ENCODE measurements around the gene CDC40.
A peak's percentile ranks its signal among the peaks of the same experiment; 100 is the strongest.

Gene CDC40

GRCh38 chr6:110201151-110201884 is 21.1 kb downstream of the CDC40 start:
- TF ChIP-seq CTCF (IDR thresholded peaks at IDR 0.05) (no peak), ZFX (IDR thresholded peaks at IDR 0.05; ENCODE audit: borderline replicate concordance) (no peak)
- 0 out of 2 replicates have a peak overlapping the region, but pooled peaks have one; percentile 16 for H3K27ac ChIP-seq

DNA sequence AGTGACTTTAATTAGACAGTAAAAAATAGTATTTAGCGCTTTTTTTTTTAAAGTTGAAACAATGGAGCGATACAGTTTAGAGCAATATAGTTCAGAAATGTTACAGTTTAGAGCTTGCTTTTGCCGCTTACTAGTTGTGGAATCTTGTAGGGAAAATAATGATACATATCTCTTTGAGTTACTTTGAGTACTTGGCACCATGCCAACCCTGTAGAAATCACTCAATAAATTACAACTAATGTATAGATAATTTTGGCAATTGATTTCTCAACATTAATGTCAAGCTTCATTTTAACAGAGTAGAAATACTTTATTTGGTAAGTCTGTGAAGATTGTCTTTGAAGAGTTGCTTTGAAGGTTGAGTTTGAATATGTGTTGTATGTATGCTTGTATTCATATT is 27.4 kb downstream of the CDC40 start:
- TF ChIP-seq ZFX (IDR thresholded peaks at IDR 0.05; ENCODE audit: borderline replicate concordance), result no peak
- no peak overlapping the region for H3K27ac ChIP-seq

GRCh38 chr6:110211753-110212152 is 31.5 kb downstream of the CDC40 start:
- H3K27ac ChIP-seq, result no peak overlapping the region
- TF ChIP-seq CTCF (IDR thresholded peaks at IDR 0.05) (no peak), ZFX (IDR thresholded peaks at IDR 0.05; ENCODE audit: borderline replicate concordance) (no peak)

GRCh38 chr6:110214338-110214737 is 34.1 kb downstream of the CDC40 start:
- TF ChIP-seq CTCF (IDR thresholded peaks at IDR 0.05) (no peak), ZFX (IDR thresholded peaks at IDR 0.05; ENCODE audit: borderline replicate concordance) (no peak)
- no peak overlapping the region for H3K27ac ChIP-seq

- no peak for TF ChIP-seq ZFX (IDR thresholded peaks at IDR 0.05; ENCODE audit: borderline replicate concordance)
- no peak overlapping the region for H3K27ac ChIP-seq
Measured at GRCh38 chr6:110216140-110216539, 35.9 kb downstream of the CDC40 start.

DNA sequence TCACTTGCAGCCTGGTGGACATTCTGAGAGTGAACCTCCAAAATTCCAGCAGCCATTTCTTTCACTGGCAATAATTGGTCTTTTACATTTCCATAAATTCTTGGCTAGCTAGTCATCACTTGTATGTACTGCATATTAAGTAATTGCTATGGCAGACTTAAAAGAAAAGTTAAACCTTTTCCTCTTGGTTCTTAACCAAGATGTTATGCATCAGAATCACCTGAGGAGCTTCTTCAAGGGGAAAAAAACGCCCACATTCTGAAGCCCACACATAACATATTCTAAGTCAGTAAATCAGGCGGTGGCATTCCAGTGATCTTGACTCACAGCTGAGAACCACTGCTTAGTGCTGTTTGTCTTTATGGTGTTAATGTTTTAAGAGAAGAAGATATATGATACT is 37.0 kb downstream of the CDC40 start:
- no peak for TF ChIP-seq ZFX (IDR thresholded peaks at IDR 0.05; ENCODE audit: borderline replicate concordance)
- H3K27ac ChIP-seq, result no peak overlapping the region

GRCh38 chr6:110221738-110222137 is 41.5 kb downstream of the CDC40 start:
- no peak overlapping the region for H3K27ac ChIP-seq
- TF ChIP-seq ZFX (IDR thresholded peaks at IDR 0.05; ENCODE audit: borderline replicate concordance) (no peak), CTCF (IDR thresholded peaks at IDR 0.05) (no peak)

DNA sequence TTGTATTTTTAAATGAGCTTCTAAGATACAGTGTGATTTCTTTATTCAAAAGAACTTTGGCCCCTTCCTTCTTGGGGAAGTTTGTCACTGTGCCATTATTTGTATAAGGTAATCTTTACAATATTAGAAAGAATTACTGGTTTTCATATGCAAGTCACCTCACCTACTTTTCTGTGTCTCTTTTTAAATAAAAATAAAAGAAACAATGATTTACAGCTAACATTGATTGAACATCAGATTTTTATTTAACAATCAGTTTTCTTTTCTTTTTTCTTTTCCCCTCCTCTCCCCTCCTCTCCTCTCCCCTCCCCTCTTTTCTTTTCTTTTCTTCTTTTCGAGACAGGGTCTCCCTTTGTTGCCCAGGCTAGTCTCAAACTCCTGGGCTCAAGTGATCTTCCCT is 46.0 kb downstream of the CDC40 start:
- TF ChIP-seq CTCF (IDR thresholded peaks at IDR 0.05) (no peak), ZFX (IDR thresholded peaks at IDR 0.05; ENCODE audit: borderline replicate concordance) (no peak)
- H3K27ac ChIP-seq, result no peak overlapping the region

- TF ChIP-seq CTCF (IDR thresholded peaks at IDR 0.05) (no peak), ZFX (IDR thresholded peaks at IDR 0.05; ENCODE audit: borderline replicate concordance) (no peak)
- no peak overlapping the region for H3K27ac ChIP-seq
Measured at GRCh38 chr6:110232450-110232849, 52.2 kb downstream of the CDC40 start.

Measured in 22Rv1 (cell line).